ENCODE data around the gene DOCK6.
"Not testable (repeated sequence)": the region's sequence is repeated elsewhere in the genome, so short reads cannot be mapped to it uniquely, and the experiment has no call there.

The DOCK6 gene

DNA sequence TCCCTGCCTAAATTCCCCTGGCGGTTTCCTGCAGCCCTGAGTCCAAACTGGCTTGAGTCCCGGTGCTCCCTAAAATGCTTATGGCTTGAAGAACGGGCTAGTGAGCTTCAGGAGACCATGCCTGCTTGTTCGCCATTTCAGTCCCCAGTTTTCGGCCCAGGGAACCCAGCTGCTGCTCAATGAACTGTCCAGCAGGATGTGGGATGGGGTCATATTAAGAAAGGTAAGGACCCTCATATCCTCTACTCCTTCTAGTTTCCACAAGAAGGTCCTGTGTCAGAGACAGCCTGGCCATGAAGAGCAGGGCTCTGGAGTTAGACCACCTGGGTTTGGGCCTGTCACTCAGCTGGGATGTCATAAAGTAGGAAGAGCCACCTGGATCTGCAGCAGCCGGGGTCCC lies 89.7 kb downstream of the DOCK6 start:
- DNase-seq (ENCODE audit: low read depth), result no peak

DNA sequence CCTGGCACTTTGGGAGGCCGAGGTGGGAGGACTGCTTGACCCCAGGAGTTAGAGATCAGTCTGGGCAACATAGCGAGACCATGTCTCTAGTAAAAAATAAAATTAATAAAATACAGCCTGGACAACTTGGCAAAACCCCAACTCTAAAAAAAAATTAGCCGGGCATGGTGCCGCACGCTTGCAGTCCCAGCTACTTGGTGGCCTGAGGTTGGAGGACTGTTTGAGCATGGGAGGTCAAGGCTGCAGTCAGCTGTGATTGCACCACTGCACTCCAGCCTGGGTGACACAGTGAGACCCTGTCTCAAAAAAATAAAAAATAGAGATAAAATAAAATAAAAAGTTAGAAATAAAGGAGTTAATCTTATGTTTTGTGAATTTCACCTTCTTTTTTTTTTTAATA lies 91.2 kb downstream of the DOCK6 start:
- no peak for DNase-seq (ENCODE audit: low read depth)

DNA sequence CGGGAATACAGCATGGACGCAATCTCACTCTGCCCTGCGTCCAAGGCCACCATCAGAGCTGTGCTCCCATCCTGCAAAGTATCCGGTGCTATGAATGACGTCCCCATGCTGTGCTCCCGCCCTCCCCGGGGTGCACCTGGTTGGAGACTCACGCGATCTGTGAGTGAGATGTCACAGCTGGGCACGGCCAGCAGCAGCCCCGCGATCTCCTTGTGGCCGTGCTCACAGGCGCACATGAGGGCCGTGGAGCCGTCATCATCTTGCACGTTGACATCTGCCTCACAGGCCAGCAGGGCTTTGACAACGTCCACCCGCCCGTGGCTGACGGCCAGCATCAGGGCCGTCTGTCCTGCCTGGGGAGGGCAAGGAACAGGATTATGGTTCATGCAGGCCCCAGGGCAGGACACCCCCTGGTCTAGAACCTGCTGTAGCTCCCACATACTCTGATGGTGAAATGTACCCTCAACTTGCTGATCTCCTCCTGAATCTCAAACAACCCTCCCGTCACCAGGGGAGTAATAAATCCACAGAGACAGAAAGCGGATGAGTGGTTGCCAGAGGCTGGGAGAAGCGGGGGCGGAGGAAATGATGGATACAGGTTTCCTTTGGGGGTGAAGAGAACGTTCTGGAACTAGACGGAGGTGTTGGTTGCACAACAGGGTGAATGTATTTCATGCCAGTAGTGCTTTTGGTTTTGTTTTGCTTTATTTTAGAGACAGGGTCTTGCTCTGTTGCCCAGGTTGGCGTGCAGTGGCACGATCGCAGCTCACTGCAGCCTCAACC lies 92.2 kb downstream of the DOCK6 start:
- DNase-seq (ENCODE audit: low read depth), result no peak

DNA sequence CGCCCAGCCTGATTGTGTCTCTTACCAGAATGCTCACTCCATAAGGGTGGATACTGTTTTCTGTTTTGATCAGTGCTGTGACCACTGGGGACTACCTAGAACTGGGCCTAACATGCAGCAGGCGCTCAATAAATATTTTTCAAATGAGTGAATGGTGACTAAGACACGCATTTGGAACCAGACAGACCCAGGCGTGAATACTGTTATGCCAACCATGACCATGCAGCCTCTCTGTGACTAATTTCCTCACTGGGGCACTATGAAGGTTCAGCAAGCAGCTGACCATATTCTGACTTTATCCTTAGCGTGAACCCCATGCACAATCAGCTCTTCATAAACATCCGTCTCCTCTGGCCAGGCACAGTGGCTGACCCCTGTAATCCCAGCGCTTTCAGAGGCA lies 93.8 kb downstream of the DOCK6 start:
- DNase-seq (ENCODE audit: low read depth), result no peak

DNA sequence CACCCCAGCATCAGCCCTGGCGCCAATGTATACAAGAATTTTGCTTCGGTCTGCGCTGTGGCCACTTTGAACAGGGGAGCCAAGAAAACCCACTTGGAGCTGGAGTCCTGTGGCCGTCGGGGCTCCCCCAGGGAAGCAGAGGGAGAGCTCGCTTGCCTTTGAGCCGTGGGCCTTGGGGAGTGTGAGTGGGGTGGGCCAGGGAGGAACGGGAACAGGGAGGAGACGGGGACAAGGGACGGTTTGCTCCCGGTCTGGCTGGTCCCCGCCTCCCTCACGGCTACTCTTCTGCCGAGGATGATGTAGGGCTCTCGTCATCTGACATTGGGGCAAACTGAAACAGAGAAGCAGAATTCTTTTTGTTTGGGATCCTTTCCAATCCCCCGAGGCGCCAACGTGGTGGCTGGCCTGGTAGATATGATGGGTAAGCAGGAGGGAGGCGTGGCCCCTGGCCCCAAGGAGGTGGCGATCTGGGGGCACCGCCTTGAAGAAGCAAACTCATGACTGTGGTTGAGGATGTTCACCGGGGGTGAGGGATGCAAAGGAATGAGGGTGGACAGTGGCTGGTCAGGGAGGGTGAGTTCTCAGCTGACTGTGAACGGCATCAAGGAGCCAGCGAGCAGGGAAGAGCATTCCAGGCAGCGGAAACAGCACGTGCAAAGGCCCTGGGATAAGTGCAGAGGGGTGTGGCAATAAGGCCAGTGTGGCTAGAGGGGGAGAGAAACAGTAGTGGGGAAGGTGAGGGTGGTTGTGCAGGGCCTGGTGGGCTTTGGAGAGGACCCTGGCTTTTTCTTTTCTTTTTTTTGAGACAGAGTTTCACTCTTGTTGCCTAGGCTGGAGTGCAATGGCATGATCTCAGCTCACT lies 95.8 kb downstream of the DOCK6 start:
- no peak for DNase-seq (ENCODE audit: low read depth)

DNA sequence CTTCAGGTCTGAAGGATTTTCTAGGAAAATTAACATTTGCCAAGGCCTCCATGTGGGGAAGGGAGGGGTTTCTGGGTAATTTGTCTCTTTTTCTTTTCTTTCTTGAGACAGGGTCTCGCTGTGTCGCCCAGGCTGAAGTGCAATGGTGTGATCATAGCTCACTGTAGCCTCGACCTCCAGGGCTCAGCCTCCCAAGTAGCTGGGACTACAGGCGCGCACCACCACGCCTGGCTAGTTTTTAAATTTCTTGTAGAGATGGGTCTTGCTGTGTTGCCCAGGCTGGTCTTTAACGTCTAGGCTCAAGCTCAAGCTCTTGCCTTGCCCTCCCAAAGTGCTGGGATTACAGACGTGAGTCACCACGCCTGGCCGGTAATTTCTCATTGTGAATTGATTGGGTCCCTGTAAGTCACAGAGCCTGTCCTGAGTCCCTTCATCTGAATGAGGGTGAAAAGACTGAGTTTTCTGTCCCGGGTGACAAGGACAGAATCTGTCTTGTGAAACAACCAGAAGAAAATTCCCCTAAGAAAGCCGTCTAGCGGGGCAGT lies 96.8 kb downstream of the DOCK6 start:
- no peak for DNase-seq (ENCODE audit: low read depth)

DNA sequence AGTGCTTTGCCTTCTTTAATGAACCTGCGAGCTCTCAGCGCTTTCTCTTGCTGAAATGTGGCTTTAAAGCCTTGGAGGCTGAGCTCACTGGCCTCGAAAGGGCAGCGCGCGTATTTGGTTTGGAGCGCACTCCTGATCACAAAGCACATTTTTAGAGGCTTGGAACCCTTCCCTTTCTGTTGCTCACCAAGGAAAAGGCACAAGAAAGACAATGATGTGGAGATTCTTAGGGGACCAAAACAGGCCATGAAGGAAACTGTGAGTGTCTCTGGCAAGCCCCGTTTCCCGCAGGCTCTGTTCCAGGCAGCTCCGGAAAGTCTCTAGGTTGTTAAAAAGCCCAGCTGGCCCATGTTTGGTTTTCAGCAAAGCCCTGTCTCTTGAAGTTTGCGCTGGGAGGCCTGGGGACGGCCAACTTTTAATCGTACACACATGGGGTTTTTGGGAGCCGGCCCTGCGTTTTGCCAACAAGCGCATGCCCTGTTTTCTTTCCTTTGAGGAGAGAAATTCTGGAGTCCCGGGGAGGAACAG lies 97.4 kb downstream of the DOCK6 start:
- no peak for DNase-seq (ENCODE audit: low read depth)

DNA sequence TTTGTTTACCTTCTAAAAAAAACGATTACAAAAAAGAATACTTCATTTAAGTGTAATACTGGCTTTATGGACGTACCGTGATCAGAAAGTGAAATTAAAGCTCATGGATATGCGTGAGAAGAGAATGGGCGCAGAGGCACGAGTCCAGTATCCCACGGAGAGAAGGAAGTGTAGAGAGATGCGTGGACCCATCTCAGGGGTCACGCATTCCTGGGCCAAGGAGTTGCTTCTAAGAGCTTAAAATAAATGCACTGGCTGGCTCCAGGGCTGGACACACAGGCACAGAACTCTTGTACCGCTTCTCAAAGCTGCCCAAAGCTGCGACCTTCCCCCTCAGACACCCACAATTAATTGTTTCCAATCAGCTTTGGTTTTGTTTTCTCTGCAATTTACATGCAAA lies 98.0 kb downstream of the DOCK6 start:
- DNase-seq (ENCODE audit: low read depth), result no peak

DNA sequence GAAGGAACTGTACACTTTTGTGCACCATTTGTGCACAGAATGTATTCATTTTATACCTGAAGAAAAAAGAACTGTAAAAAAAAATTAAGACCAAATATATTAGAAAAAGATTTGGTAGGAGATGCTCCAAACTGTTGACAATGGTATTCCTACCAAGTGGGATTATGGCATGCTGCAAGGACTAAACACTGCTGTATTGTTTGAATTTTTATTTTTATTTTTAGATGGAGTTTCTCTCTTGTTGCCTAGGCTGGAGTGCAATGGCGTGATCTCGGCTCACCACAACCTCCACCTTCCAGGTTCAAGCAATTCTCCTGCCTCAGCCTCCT lies 101.9 kb downstream of the DOCK6 start:
- not testable (repeated sequence) for DNase-seq (ENCODE audit: low read depth)

DNA sequence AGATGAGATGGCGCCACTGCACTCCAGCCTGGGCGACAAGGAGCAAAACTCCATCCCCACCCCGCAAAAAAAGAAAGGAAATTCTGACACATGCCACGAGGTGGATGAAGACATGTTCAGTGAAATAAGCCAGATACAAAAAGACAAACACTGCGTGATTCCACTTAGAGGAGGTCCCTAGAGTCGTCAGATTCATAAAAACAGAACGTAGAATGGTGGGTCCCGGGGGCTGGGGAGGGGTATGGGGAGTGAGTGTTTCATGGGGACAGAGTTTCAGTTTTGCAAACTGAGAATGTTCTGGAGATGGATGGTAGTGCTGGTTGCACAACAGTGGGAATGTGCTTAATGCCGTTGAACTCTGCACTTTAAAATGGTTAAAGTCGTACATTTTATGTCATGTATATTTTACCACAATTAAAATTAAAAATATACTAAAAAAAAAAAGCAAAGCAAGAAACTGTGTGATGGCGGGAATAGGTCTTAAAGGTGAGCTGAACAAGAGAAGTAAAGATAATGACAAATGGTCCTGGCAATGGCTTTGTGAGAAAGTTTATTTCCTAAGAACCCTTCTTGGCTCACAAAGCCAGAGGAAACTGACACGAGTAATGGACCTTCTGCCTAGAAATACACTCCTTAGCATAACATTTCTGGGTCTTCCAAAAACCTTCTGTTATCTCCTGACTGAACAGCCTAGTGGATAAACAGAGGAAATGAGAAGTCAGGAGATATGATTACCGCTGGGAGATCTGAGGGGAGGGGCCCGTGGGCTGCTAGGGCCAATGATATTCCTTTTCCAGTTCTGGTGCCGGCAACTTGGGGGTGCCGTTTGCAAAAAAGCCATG lies 102.5 kb downstream of the DOCK6 start:
- DNase-seq (ENCODE audit: low read depth), result no peak

DNA sequence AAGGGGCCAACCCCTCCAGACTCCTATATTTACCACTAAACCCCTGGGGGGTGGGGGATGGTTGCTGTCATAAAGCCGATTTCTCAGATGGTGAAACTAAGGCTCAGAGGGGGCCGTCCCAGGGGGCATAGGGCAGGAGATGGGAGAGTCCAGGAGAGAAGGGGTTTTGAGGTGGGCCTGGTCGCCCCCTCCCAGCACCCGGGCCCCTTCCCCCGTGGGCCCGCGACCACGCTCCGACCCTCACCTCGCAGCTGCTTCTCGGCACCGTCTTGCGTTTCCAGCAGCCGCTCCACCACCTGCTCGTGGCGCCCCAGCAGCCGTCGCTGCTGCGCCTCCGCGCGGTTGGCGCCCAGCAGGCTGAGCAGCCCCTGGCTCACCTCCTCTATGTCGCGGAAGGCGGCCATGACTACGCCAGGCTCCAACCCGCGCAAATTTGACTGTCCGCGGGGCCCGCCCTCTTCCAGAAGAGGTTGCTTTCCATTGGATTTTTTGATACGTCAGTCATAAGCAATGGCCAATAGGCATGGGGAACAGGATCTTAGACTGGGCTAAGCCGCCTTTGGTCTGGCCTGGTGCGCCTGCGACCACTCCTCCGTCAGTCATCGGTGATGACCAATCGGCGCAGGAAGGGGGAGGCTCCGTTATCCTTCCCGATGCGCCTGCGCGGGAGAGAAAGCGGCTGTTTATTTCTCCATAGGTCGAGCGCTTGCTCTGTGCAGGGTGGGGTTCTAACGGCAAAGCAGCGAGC lies 106.8 kb downstream of the DOCK6 start, which contains the start of gene SPC24:
Gene SPC24, minus strand, starts transcription at position 410 of the 748 bp plus-strand sequence. Its CDS starts 6 bp downstream, at position 404.
- DNase-seq (ENCODE audit: low read depth), result peak; percentile 76

DNA sequence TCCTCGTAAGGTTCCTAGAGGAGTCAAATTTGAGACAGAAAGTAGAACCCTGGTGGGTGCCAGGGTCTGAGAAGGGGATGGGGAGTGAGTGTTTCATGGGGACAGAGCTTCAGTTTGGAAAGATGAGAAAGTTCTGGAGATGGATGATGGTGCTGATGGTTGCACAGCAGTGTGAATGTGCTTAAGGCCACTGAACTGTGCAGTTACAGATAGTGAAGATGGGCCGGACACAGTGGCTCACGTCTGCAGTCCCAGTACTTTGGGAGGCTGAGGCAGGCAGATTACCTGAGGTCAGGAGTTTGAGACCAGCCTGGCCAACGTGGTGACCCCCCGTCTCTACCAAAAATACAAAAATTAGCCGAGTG lies 107.7 kb downstream of the DOCK6 start:
- no peak for DNase-seq (ENCODE audit: low read depth)

DNA sequence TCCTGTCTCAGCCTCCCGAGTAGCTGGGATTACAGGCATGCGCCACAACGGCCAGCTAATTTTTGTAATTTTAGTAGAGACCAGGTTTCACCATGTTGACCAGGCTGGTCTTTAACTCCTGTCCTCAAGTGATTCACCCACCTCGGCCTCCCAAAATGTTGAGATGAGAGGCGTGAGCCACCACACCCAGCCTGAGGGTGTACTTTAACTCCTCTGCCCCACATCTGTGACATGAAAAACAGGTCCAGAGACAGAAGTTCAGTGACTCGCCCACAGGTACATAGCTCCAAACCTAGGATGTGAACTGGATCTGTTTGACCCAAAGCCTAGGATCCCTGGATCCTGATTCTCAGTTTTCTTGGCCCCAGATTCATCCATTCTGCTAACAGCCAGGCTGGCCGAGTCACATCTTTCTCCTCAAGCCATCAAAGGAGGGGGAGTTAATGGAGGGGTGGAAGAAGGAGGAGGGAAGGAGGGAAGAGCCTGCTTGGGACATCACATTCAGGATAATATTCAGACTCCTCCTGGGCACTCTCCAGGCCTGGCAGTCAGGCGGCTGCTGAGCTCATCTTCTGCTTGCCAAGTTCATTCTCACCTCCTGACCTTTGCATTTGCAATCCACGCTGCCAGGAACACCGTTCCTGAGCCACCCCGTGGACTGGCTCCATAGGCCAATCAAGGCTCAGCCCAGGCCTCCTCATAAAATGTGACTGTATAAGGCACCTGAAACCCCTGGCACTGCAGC lies 109.8 kb downstream of the DOCK6 start:
- no peak for DNase-seq (ENCODE audit: low read depth)

DNA sequence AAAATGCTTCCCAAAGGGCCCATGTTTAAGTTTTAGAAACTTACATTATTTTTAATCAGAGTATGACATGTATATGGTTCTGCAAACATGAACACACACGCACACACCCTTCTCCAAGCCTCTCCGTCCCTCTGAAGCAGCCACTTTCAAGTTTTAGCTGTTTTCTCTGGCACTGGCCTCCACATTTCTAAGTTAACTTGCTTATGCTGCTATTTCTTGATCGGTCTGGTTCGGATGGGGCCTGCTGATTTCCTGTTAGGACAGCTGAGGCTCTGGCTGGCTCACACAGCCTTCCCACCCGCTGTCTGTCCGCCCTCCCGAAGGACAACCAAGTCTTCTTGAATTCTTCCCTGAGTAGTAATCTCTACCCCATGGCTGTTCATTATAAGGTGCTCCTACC lies 111.1 kb downstream of the DOCK6 start:
- DNase-seq (ENCODE audit: low read depth), result no peak

All from stimulated activated CD8-positive, alpha-beta memory T cell treated with anti-CD3 and anti-CD28 coated beads, Interleukin-15, amount 100 ng/mL, for 1 hour (primary cell).